HG03432 (cell line): ENCODE data around the gene TMC1.

Experiments
- ATAC-seq: cut with Tn5 transposase; IDR thresholded peaks from one replicate; pipeline ENCODE4 v1.9.1; 2021; ENCODE audit warnings: mild to moderate bottlenecking, moderate library complexity; ENCODE audit not compliant: unreplicated experiment

The TMC1 gene

GRCh38 chr9:72665421-72665820 is 144.0 kb downstream of the TMC1 start:
- ATAC-seq: no peak

- no peak for ATAC-seq
Measured at GRCh38 chr9:72667181-72667580, 145.8 kb downstream of the TMC1 start.

- no peak for ATAC-seq
Measured at GRCh38 chr9:72674961-72675360, 153.6 kb downstream of the TMC1 start.

GRCh38 chr9:72675586-72675985 is 154.2 kb downstream of the TMC1 start:
- no peak for ATAC-seq

GRCh38 chr9:72680593-72681282 is 159.3 kb downstream of the TMC1 start:
- ATAC-seq: no peak

- no peak for ATAC-seq
Measured at GRCh38 chr9:72681283-72681630, 159.8 kb downstream of the TMC1 start.

- no peak for ATAC-seq
Measured at GRCh38 chr9:72684615-72685014, 163.2 kb downstream of the TMC1 start.

GRCh38 chr9:72685911-72686310 is 164.5 kb downstream of the TMC1 start:
- no peak for ATAC-seq

- ATAC-seq: no peak
Measured at GRCh38 chr9:72687331-72687730, 165.9 kb downstream of the TMC1 start.

GRCh38 chr9:72691671-72692070 is 170.3 kb downstream of the TMC1 start:
- ATAC-seq: no peak

GRCh38 chr9:72695365-72695764 is 174.0 kb downstream of the TMC1 start:
- no peak for ATAC-seq

- ATAC-seq: no peak
Measured at GRCh38 chr9:72696511-72696910, 175.1 kb downstream of the TMC1 start.

GRCh38 chr9:72701510-72701909 is 180.1 kb downstream of the TMC1 start:
- ATAC-seq: no peak

GRCh38 chr9:72703574-72703973 is 182.2 kb downstream of the TMC1 start:
- ATAC-seq: peak; percentile 70

- peak; percentile 66 for ATAC-seq
Measured at GRCh38 chr9:72704688-72705375, 183.4 kb downstream of the TMC1 start.

- ATAC-seq: no peak
Measured at GRCh38 chr9:72718503-72718902, 197.1 kb downstream of the TMC1 start.

GRCh38 chr9:72721067-72721466 is 199.7 kb downstream of the TMC1 start:
- no peak for ATAC-seq

- no peak for ATAC-seq
Measured at GRCh38 chr9:72726947-72727346, 205.5 kb downstream of the TMC1 start.

- no peak for ATAC-seq
Measured at GRCh38 chr9:72728031-72728770, 206.8 kb downstream of the TMC1 start.

GRCh38 chr9:72733895-72734294 is 212.5 kb downstream of the TMC1 start:
- ATAC-seq: no peak

- ATAC-seq: no peak
Measured at GRCh38 chr9:72734631-72735030, 213.2 kb downstream of the TMC1 start.

- no peak for ATAC-seq
Measured at GRCh38 chr9:72743836-72744235, 222.4 kb downstream of the TMC1 start.
